ENCODE results near the gene BRD1. TPM values are rescaled to one million over a fixed set of nuclear protein-coding genes. Genes with fewer than 3 reads are reported as not detected.

Gene BRD1
- polyA plus RNA-seq, 1 donor from 2014 or later = 79.3 TPM

DNA sequence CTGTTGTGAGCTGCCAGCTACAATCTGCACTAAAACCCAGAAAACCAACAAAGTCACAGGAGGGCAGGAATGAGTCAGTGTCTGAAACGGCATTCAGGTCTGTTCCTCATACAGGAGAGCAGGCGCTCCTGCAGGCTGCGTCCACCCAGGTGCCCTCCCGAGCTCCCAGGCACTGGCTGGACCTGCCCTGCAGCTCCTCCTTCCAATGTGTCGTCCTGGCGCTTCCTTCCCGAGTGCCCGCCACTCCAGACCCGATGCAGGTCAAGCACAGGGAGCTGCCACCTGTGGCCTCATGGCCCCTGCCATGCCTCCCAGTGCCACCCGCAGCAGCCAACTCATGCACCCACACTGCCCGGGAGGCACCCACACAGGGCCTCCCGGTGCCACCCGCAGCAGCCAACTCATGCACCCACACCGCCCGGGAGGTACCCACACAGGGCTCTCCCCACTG is 12.0 kb downstream of the BRD1 start:
- no peak overlapping the region for H3K4me2 ChIP-seq (ENCODE audit: low read length)
- no peaks in the 10 kb centered on the region for H3K9me3 ChIP-seq (ENCODE audit: low read length)
- H3K36me3 ChIP-seq (ENCODE audit: insufficient read depth, low read length) = no peaks in the 10 kb centered on the region
- peaks cover 81% of the 10 kb centered on the region for H3K79me2 ChIP-seq (replicated peaks; ENCODE audit: insufficient read depth, low read length)
- H3F3A ChIP-seq (ENCODE audit: insufficient read depth, low read length, poor library complexity, severe bottlenecking) = no peaks in the 10 kb centered on the region
- H3K9ac ChIP-seq (ENCODE audit: low read length) = no peak overlapping the region
- TF ChIP-seq MXI1 (conservative IDR thresholded peaks at IDR 0.05; ENCODE audit: poor library complexity, severe bottlenecking) (no peak), EP300 (conservative IDR thresholded peaks at IDR 0.05; ENCODE audit: poor library complexity, severe bottlenecking) (no peak), SMC3 (conservative IDR thresholded peaks at IDR 0.05; ENCODE audit: poor library complexity) (no peak), EZH2 (IDR thresholded peaks at IDR 0.05; ENCODE audit: borderline replicate concordance, insufficient read depth, low read length, poor library complexity, severe bottlenecking) (no peak), RAD21 (conservative IDR thresholded peaks at IDR 0.05) (no peak), POLR2AphosphoS5 (IDR thresholded peaks at IDR 0.05) (no peak), TAF1 (IDR thresholded peaks at IDR 0.05; ENCODE audit: low read depth) (no peak)
- TF ChIP-seq, protein P1, sequence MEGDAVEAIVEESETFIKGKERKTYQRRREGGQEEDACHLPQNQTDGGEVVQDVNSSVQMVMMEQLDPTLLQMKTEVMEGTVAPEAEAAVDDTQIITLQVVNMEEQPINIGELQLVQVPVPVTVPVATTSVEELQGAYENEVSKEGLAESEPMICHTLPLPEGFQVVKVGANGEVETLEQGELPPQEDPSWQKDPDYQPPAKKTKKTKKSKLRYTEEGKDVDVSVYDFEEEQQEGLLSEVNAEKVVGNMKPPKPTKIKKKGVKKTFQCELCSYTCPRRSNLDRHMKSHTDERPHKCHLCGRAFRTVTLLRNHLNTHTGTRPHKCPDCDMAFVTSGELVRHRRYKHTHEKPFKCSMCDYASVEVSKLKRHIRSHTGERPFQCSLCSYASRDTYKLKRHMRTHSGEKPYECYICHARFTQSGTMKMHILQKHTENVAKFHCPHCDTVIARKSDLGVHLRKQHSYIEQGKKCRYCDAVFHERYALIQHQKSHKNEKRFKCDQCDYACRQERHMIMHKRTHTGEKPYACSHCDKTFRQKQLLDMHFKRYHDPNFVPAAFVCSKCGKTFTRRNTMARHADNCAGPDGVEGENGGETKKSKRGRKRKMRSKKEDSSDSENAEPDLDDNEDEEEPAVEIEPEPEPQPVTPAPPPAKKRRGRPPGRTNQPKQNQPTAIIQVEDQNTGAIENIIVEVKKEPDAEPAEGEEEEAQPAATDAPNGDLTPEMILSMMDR (IDR thresholded peaks at IDR 0.05; ENCODE audit: poor library complexity, severe bottlenecking) = no peak
- TF ChIP-seq, protein P2, sequence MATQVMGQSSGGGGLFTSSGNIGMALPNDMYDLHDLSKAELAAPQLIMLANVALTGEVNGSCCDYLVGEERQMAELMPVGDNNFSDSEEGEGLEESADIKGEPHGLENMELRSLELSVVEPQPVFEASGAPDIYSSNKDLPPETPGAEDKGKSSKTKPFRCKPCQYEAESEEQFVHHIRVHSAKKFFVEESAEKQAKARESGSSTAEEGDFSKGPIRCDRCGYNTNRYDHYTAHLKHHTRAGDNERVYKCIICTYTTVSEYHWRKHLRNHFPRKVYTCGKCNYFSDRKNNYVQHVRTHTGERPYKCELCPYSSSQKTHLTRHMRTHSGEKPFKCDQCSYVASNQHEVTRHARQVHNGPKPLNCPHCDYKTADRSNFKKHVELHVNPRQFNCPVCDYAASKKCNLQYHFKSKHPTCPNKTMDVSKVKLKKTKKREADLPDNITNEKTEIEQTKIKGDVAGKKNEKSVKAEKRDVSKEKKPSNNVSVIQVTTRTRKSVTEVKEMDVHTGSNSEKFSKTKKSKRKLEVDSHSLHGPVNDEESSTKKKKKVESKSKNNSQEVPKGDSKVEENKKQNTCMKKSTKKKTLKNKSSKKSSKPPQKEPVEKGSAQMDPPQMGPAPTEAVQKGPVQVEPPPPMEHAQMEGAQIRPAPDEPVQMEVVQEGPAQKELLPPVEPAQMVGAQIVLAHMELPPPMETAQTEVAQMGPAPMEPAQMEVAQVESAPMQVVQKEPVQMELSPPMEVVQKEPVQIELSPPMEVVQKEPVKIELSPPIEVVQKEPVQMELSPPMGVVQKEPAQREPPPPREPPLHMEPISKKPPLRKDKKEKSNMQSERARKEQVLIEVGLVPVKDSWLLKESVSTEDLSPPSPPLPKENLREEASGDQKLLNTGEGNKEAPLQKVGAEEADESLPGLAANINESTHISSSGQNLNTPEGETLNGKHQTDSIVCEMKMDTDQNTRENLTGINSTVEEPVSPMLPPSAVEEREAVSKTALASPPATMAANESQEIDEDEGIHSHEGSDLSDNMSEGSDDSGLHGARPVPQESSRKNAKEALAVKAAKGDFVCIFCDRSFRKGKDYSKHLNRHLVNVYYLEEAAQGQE (IDR thresholded peaks at IDR 0.05; ENCODE audit: borderline replicate concordance) = no peak
- H3K27me3 ChIP-seq (ENCODE audit: insufficient read depth, low read depth, low read length) = no peaks in the 10 kb centered on the region
- H2AFZ ChIP-seq (ENCODE audit: low read depth, low read length) = no peak overlapping the region
- no peak overlapping the region for H3K27ac ChIP-seq (ENCODE audit: low read length)
- no peaks in the 10 kb centered on the region for H3K9me2 ChIP-seq (ENCODE audit: insufficient read depth, low read length)
- H3K4me3 ChIP-seq (ENCODE audit: low read length) = no peak overlapping the region
- H4K20me1 ChIP-seq (ENCODE audit: insufficient read depth) = peaks cover 26% of the 10 kb centered on the region

- Histone ChIP-seq H3K9ac (ENCODE audit: low read length) (no peak overlapping the region), H3K9me2 (ENCODE audit: insufficient read depth, low read length) (no peaks in the 10 kb centered on the region), H3K4me3 (ENCODE audit: low read length) (no peak overlapping the region), H3K79me2 (replicated peaks; ENCODE audit: insufficient read depth, low read length) (peaks cover 81% of the 10 kb centered on the region), H3K4me2 (ENCODE audit: low read length) (no peak overlapping the region), H3K27ac (ENCODE audit: low read length) (no peak overlapping the region), H3F3A (ENCODE audit: insufficient read depth, low read length, poor library complexity, severe bottlenecking) (no peaks in the 10 kb centered on the region), H4K20me1 (ENCODE audit: insufficient read depth) (peaks cover 24% of the 10 kb centered on the region), H3K9me3 (ENCODE audit: low read length) (no peaks in the 10 kb centered on the region), H2AFZ (ENCODE audit: low read depth, low read length) (no peak overlapping the region), H3K36me3 (ENCODE audit: insufficient read depth, low read length) (no peaks in the 10 kb centered on the region), H3K27me3 (ENCODE audit: insufficient read depth, low read depth, low read length) (no peaks in the 10 kb centered on the region)
- TF ChIP-seq TAF1 (IDR thresholded peaks at IDR 0.05; ENCODE audit: low read depth) (no peak), SMC3 (conservative IDR thresholded peaks at IDR 0.05; ENCODE audit: poor library complexity) (no peak), RAD21 (conservative IDR thresholded peaks at IDR 0.05) (no peak), EZH2 (IDR thresholded peaks at IDR 0.05; ENCODE audit: borderline replicate concordance, insufficient read depth, low read length, poor library complexity, severe bottlenecking) (no peak), EP300 (conservative IDR thresholded peaks at IDR 0.05; ENCODE audit: poor library complexity, severe bottlenecking) (no peak), MXI1 (conservative IDR thresholded peaks at IDR 0.05; ENCODE audit: poor library complexity, severe bottlenecking) (no peak), POLR2AphosphoS5 (IDR thresholded peaks at IDR 0.05) (no peak)
- TF ChIP-seq, protein P2 (IDR thresholded peaks at IDR 0.05; ENCODE audit: borderline replicate concordance) = no peak
- TF ChIP-seq, protein P1 (IDR thresholded peaks at IDR 0.05; ENCODE audit: poor library complexity, severe bottlenecking) = no peak
Measured at GRCh38 chr22:49814856-49815255, 12.8 kb downstream of the BRD1 start.

Data from neural cell (in vitro differentiated cells).